Suprapubic skin (tissue), 3 donors: Measurements from ENCODE around the gene PNP.

Source experiments
- EP300 ChIP-seq: sonication (generic); formaldehyde crosslinking; IDR thresholded peaks from one replicate; pipeline ENCODE4 v1.6.1; 2017; ENCODE audit warnings: antibody characterized with exemption
- POLR2A ChIP-seq, 2 donors: fragments of 450-650 bp; IDR thresholded peaks; one replicate each; pipeline ENCODE4 v1.6.1; 2017; ENCODE audit warnings: antibody characterized with exemption in 2 of 2, mild to moderate bottlenecking in 2 of 2, moderate library complexity in 2 of 2
- TF ChIP-seq, protein P1 (sequence below), 2 donors: fragments of 200-600 bp in 1 of 2; fragments of 450-650 bp in 1 of 2; sonication (generic) in 1 of 2; IDR thresholded peaks; one replicate each; pipeline ENCODE4 v1.5.1; 2016 to 2019; ENCODE audit warnings: antibody characterized with exemption in 2 of 2, mild to moderate bottlenecking in 1 of 2, moderate library complexity in 1 of 2

DNA sequence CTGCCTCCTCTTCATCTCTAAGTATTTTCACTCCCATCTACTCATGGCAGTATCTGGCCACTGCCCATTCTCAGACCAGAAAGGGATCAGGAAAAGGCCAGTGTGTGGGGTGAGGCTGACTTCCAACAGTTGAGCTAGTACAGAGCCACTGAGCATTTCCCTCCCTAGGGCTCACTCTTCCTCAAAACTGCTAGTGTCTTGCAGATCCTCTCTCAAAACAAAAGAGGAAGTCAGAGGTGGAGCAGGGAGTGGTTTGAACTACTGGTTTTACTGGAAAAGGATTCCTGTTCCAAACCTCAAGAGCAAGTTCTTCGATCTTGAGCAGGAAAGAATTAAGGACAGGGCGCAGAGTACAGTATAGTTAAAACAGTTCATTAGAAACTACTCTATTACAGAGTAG lies 24.4 kb downstream of the PNP start:
- TF ChIP-seq EP300: no peak
- no peak for TF ChIP-seq POLR2A (IDR thresholded peaks at IDR 0.05)
- TF ChIP-seq, protein P1, sequence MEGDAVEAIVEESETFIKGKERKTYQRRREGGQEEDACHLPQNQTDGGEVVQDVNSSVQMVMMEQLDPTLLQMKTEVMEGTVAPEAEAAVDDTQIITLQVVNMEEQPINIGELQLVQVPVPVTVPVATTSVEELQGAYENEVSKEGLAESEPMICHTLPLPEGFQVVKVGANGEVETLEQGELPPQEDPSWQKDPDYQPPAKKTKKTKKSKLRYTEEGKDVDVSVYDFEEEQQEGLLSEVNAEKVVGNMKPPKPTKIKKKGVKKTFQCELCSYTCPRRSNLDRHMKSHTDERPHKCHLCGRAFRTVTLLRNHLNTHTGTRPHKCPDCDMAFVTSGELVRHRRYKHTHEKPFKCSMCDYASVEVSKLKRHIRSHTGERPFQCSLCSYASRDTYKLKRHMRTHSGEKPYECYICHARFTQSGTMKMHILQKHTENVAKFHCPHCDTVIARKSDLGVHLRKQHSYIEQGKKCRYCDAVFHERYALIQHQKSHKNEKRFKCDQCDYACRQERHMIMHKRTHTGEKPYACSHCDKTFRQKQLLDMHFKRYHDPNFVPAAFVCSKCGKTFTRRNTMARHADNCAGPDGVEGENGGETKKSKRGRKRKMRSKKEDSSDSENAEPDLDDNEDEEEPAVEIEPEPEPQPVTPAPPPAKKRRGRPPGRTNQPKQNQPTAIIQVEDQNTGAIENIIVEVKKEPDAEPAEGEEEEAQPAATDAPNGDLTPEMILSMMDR (IDR thresholded peaks at IDR 0.05): no peak
